HepG2 (cell line): ENCODE measurements around the gene CUL7. TPM values are rescaled to one million over a fixed set of nuclear protein-coding genes. Genes with fewer than 3 reads are reported as not detected.

Experiments
- KDM4B ChIP-seq: sonication (generic); formaldehyde crosslinking; IDR thresholded peaks from 2 replicates; pipeline ENCODE4 v1.4.0; 2020; ENCODE audit warnings: missing genetic modification reagents
- KDM5B ChIP-seq: sonication (generic); formaldehyde crosslinking; IDR thresholded peaks from 2 replicates; pipeline ENCODE4 v1.4.0; 2020; ENCODE audit warnings: missing genetic modification reagents, mild to moderate bottlenecking, borderline replicate concordance
- POGK ChIP-seq: sonication (generic); formaldehyde crosslinking; conservative IDR thresholded peaks from 2 replicates; pipeline ENCODE4 v1.8.0; 2022; ENCODE audit warnings: mild to moderate bottlenecking, moderate library complexity, missing genetic modification reagents
- ZBTB38 ChIP-seq: sonication (generic); formaldehyde crosslinking; IDR thresholded peaks from 2 replicates; pipeline ENCODE4 v1.5.1; 2020; ENCODE audit warnings: mild to moderate bottlenecking, missing genetic modification reagents
- ZKSCAN8 ChIP-seq: IDR thresholded peaks from 2 replicates; pipeline ENCODE4 v1.6.1; 2016; ENCODE audit warnings: borderline replicate concordance, missing genetic modification reagents, missing compliant biosample characterization
- ZNF331 ChIP-seq: sonication (generic); formaldehyde crosslinking; IDR thresholded peaks from 2 replicates; pipeline ENCODE4 v1.4.0; 2020; ENCODE audit warnings: missing genetic modification reagents
- ZNF790 ChIP-seq: sonication (generic); formaldehyde crosslinking; IDR thresholded peaks from 2 replicates; pipeline ENCODE4 v1.8.0; 2022; ENCODE audit warnings: missing genetic modification reagents, mild to moderate bottlenecking, borderline replicate concordance
- ZSCAN5A ChIP-seq: sonication (generic); formaldehyde crosslinking; IDR thresholded peaks from 2 replicates; pipeline ENCODE4 v1.8.0; 2022; ENCODE audit warnings: mild to moderate bottlenecking, missing genetic modification reagents, borderline replicate concordance
- polyA plus RNA-seq, 8 experiments: library from polyadenylated mRNA; depleted of rRNA in 3 of 8; stranded (reverse) in 7 of 8; unstranded in 1 of 8; fragments of >200 nt; fragmentation: Illumina TruSeq in 4 of 8; extraction: Trizol in 4 of 8; gene quantifications; 2 replicates each; pipeline versions ENCODE4 v1.2.1 to v1.2.3, GENCODE V29; 2011 to 2016; ENCODE audit warnings: low read depth in 4 of 8, missing spikeins in 1 of 8, mixed read lengths in 1 of 8; ENCODE audit not compliant: insufficient read depth in 1 of 8
- total RNA-seq, 5 experiments: library from RNA; depleted of rRNA; stranded (reverse); fragments of >200 nt; fragmentation: Illumina TruSeq; extraction: Trizol; gene quantifications; 2 replicates each; pipeline ENCODE4 v1.2.3, GENCODE V29; 2016; ENCODE audit warnings: low read depth in 1 of 5
- TF ChIP-seq, protein P1 (sequence below), 2 experiments: fragments of 450-650 bp in 1 of 2; sonication (generic) in 1 of 2; formaldehyde crosslinking in 1 of 2; IDR thresholded peaks; 2 replicates each; pipeline versions ENCODE4 v1.6.1 to v1.8.0; 2016 to 2022; ENCODE audit warnings: antibody characterized with exemption in 1 of 2, mild to moderate bottlenecking in 1 of 2, missing genetic modification reagents in 1 of 2
- TF ChIP-seq, protein P2 (sequence below): sonication (generic); formaldehyde crosslinking; IDR thresholded peaks from 2 replicates; pipeline ENCODE4 v1.5.1; 2020; ENCODE audit warnings: mild to moderate bottlenecking, missing genetic modification reagents, moderate library complexity

The CUL7 gene
- total and polyA plus RNA-seq, 2 of the 13 experiments (the other 11 are each of a cell fraction or from before 2014, with no cell fraction given) = 32.0 to 60.7 TPM

- TF ChIP-seq, protein P1, sequence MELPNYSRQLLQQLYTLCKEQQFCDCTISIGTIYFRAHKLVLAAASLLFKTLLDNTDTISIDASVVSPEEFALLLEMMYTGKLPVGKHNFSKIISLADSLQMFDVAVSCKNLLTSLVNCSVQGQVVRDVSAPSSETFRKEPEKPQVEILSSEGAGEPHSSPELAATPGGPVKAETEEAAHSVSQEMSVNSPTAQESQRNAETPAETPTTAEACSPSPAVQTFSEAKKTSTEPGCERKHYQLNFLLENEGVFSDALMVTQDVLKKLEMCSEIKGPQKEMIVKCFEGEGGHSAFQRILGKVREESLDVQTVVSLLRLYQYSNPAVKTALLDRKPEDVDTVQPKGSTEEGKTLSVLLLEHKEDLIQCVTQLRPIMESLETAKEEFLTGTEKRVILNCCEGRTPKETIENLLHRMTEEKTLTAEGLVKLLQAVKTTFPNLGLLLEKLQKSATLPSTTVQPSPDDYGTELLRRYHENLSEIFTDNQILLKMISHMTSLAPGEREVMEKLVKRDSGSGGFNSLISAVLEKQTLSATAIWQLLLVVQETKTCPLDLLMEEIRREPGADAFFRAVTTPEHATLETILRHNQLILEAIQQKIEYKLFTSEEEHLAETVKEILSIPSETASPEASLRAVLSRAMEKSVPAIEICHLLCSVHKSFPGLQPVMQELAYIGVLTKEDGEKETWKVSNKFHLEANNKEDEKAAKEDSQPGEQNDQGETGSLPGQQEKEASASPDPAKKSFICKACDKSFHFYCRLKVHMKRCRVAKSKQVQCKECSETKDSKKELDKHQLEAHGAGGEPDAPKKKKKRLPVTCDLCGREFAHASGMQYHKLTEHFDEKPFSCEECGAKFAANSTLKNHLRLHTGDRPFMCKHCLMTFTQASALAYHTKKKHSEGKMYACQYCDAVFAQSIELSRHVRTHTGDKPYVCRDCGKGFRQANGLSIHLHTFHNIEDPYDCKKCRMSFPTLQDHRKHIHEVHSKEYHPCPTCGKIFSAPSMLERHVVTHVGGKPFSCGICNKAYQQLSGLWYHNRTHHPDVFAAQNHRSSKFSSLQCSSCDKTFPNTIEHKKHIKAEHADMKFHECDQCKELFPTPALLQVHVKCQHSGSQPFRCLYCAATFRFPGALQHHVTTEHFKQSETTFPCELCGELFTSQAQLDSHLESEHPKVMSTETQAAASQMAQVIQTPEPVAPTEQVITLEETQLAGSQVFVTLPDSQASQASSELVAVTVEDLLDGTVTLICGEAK (IDR thresholded peaks at IDR 0.05) = 0 out of 2 replicates have a peak, but pooled peaks have one; percentile 16
- TF ChIP-seq, protein P1 (CRISPR knock-in tag; IDR thresholded peaks at IDR 0.05) = peak; percentile 34; the same call in 1 of the 2 replicates
- peak; percentile 65; the same call in 1 of the 2 replicates for TF ChIP-seq POGK (CRISPR knock-in tag)
- no peak for TF ChIP-seq KDM5B (CRISPR knock-in tag)
- TF ChIP-seq ZNF790 (CRISPR knock-in tag) = peak; percentile 75; the same call in 1 of the 2 replicates
- peak; percentile 43; the same call in 1 of the 2 replicates for TF ChIP-seq ZSCAN5A (CRISPR knock-in tag)
- TF ChIP-seq, protein P2, sequence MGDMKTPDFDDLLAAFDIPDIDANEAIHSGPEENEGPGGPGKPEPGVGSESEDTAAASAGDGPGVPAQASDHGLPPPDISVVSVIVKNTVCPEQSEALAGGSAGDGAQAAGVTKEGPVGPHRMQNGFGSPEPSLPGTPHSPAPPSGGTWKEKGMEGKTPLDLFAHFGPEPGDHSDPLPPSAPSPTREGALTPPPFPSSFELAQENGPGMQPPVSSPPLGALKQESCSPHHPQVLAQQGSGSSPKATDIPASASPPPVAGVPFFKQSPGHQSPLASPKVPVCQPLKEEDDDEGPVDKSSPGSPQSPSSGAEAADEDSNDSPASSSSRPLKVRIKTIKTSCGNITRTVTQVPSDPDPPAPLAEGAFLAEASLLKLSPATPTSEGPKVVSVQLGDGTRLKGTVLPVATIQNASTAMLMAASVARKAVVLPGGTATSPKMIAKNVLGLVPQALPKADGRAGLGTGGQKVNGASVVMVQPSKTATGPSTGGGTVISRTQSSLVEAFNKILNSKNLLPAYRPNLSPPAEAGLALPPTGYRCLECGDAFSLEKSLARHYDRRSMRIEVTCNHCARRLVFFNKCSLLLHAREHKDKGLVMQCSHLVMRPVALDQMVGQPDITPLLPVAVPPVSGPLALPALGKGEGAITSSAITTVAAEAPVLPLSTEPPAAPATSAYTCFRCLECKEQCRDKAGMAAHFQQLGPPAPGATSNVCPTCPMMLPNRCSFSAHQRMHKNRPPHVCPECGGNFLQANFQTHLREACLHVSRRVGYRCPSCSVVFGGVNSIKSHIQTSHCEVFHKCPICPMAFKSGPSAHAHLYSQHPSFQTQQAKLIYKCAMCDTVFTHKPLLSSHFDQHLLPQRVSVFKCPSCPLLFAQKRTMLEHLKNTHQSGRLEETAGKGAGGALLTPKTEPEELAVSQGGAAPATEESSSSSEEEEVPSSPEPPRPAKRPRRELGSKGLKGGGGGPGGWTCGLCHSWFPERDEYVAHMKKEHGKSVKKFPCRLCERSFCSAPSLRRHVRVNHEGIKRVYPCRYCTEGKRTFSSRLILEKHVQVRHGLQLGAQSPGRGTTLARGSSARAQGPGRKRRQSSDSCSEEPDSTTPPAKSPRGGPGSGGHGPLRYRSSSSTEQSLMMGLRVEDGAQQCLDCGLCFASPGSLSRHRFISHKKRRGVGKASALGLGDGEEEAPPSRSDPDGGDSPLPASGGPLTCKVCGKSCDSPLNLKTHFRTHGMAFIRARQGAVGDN (CRISPR knock-in tag) = peak; percentile 81
- TF ChIP-seq ZKSCAN8 = no peak
- TF ChIP-seq ZBTB38 (CRISPR knock-in tag) = peak; percentile 48; the same call in 1 of the 2 replicates
- peak; percentile 84 for TF ChIP-seq ZNF331
- TF ChIP-seq KDM4B = no peak
These were observed 39.7 kb downstream of the CUL7 start, which contains the start of the genes KLHDC3 and MEA1 (continued) for GRCh38 chr6:43013843-43014433.
